Gastroesophageal sphincter (tissue), 3 donors: Measurements from ENCODE around the gene MAG.

Experiments used
- CTCF ChIP-seq, 4 experiments: fragments of 200-600 bp in 2 of 4; fragments of 450-650 bp in 2 of 4; sonication (generic) in 1 of 4; IDR thresholded peaks; one replicate each; pipeline ENCODE4 v1.5.1; 2017 to 2019; ENCODE audit warnings: antibody characterized with exemption in 4 of 4, mild to moderate bottlenecking in 2 of 4, moderate library complexity in 2 of 4
- EP300 ChIP-seq: sonication (generic); formaldehyde crosslinking; IDR thresholded peaks from one replicate; pipeline ENCODE4 v1.6.1; 2017; ENCODE audit warnings: antibody characterized with exemption, mild to moderate bottlenecking
- POLR2A ChIP-seq, 2 donors: fragments of 450-650 bp; IDR thresholded peaks; one replicate each; pipeline ENCODE4 v1.6.1; 2017; ENCODE audit warnings: antibody characterized with exemption in 2 of 2, mild to moderate bottlenecking in 2 of 2, moderate library complexity in 1 of 2

GRCh38 chr19:35266520-35267352 lies 25.2 kb upstream of the MAG start:
- TF ChIP-seq CTCF (IDR thresholded peaks at IDR 0.05), result no peak
- no peak for TF ChIP-seq POLR2A (IDR thresholded peaks at IDR 0.05)
- no peak for TF ChIP-seq EP300
